Measurements from ENCODE around the gene TPP1.

Gene TPP1

DNA sequence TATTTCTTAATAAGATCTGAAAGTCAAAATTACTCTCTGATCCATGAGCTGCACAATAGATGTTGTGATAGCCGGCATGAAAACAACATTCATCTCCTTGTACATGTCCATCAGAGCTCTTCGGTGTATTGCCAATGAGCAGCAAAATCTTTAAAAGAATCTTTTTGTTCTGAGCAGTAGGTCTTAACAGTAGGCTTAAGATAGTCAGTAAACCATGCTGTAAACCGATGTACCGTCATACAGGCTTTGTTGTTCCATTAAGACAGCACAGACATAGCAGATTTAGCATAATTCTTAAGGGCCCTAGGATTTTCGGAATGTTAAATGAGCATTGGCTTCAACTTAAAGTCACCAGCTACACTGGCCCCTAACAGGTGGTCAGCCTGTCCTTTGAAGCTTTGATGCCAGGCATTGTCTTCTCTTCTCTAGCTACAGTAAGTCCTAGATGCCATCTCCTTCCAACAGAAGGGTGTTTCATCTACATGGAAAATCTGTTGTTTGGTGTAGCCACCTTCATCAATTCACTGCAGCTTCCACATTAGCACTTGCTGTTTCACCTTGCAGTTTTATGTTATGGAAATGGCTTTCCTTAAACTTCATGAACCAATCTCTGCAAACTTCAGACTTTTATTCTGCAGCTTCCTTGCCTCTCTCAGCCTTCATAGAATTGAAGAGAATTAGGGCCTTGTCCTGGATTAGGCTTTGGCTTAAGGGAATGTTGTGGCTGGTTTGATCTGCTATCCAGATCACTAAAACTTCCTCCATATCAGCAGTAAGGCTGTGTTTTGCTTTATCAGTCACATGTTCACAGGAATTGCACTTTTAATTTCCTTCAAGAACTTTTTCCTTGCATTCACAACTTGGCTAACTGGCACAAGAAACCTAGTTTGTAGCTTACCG is 44.2 kb downstream of the TPP1 start:
- TF ChIP-seq MYC (IDR thresholded peaks at IDR 0.05; ENCODE audit: low read depth, low read length) = no peak
- TF ChIP-seq, protein P1, sequence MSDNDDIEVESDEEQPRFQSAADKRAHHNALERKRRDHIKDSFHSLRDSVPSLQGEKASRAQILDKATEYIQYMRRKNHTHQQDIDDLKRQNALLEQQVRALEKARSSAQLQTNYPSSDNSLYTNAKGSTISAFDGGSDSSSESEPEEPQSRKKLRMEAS (IDR thresholded peaks at IDR 0.05; ENCODE audit: low read depth, low read length) = no peak
- TF ChIP-seq, protein P2, sequence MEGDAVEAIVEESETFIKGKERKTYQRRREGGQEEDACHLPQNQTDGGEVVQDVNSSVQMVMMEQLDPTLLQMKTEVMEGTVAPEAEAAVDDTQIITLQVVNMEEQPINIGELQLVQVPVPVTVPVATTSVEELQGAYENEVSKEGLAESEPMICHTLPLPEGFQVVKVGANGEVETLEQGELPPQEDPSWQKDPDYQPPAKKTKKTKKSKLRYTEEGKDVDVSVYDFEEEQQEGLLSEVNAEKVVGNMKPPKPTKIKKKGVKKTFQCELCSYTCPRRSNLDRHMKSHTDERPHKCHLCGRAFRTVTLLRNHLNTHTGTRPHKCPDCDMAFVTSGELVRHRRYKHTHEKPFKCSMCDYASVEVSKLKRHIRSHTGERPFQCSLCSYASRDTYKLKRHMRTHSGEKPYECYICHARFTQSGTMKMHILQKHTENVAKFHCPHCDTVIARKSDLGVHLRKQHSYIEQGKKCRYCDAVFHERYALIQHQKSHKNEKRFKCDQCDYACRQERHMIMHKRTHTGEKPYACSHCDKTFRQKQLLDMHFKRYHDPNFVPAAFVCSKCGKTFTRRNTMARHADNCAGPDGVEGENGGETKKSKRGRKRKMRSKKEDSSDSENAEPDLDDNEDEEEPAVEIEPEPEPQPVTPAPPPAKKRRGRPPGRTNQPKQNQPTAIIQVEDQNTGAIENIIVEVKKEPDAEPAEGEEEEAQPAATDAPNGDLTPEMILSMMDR (IDR thresholded peaks at IDR 0.05; ENCODE audit: low read depth, low read length) = no peak
- no peak for TF ChIP-seq POLR2A (IDR thresholded peaks at IDR 0.05; ENCODE audit: extremely low read depth, insufficient read length)
- H3K4me3 ChIP-seq (ENCODE audit: low read depth, low read length) = no peak overlapping the region
- no peak for DNase-seq (ENCODE audit: low read depth)

DNA sequence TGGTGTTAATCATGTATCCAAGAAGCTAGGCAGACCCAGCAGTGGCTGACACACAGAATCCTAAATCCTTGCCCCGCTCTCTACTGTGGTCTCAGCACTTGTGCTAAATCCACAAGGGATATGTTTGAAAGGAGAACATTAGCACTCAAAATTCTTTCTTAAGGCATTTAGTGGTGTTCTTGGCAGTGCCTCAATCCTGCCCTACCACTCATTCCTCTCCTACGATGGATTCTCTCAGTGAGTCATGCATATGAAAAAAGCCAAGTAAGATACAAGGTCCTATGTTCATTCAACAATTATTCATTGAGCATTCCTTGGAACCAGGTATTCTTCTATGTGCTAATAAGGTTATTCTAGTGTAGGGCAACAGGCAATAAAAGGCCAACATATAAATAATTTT is 47.0 kb downstream of the TPP1 start:
- no peak for DNase-seq (ENCODE audit: low read depth)

DNA sequence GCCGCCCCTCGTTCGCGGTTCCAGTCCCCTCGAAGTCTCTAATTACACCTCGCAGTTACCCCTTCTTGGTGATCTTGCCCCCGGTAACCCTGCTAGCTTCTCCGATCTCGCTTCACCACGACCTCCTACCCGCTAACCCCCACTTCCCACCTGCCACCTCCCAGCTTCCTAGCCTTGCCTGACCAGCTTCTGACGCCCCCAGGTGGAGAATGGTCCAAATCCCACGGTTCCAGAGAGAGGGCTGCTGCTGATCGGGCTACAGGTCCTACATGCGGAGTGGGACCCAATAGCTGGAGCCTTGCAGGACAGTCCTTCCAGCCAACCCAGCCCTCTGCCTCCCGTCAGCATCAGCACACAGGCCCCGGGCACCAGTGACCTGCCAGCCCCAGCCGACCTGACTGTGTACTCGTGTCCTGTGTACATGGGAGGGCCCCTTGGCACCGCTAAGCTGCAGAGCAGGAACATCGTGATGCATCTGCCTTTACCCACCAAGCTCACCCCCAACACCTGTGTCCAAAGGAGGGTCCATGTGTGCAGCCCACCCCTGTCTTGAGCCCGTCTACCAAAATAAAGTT is 47.7 kb downstream of the TPP1 start:
- H3K4me3 ChIP-seq (ENCODE audit: low read depth, low read length) = no peak overlapping the region
- TF ChIP-seq POLR2A (IDR thresholded peaks at IDR 0.05; ENCODE audit: extremely low read depth, insufficient read length) = no peak
- TF ChIP-seq MYC (IDR thresholded peaks at IDR 0.05; ENCODE audit: low read depth, low read length) = no peak
- TF ChIP-seq, protein P1 (IDR thresholded peaks at IDR 0.05; ENCODE audit: low read depth, low read length) = no peak
- TF ChIP-seq, protein P2 (IDR thresholded peaks at IDR 0.05; ENCODE audit: low read depth, low read length) = no peak
- DNase-seq (ENCODE audit: low read depth) = no peak

More for the DNA sequence above, 47.0 kb downstream of the TPP1 start:
- TF ChIP-seq, protein P1 (IDR thresholded peaks at IDR 0.05; ENCODE audit: low read depth, low read length) = no peak
- TF ChIP-seq, protein P2 (IDR thresholded peaks at IDR 0.05; ENCODE audit: low read depth, low read length) = no peak
- TF ChIP-seq MYC (IDR thresholded peaks at IDR 0.05; ENCODE audit: low read depth, low read length) (no peak), POLR2A (IDR thresholded peaks at IDR 0.05; ENCODE audit: extremely low read depth, insufficient read length) (no peak)
- no peak overlapping the region for H3K4me3 ChIP-seq (ENCODE audit: low read depth, low read length)

DNA sequence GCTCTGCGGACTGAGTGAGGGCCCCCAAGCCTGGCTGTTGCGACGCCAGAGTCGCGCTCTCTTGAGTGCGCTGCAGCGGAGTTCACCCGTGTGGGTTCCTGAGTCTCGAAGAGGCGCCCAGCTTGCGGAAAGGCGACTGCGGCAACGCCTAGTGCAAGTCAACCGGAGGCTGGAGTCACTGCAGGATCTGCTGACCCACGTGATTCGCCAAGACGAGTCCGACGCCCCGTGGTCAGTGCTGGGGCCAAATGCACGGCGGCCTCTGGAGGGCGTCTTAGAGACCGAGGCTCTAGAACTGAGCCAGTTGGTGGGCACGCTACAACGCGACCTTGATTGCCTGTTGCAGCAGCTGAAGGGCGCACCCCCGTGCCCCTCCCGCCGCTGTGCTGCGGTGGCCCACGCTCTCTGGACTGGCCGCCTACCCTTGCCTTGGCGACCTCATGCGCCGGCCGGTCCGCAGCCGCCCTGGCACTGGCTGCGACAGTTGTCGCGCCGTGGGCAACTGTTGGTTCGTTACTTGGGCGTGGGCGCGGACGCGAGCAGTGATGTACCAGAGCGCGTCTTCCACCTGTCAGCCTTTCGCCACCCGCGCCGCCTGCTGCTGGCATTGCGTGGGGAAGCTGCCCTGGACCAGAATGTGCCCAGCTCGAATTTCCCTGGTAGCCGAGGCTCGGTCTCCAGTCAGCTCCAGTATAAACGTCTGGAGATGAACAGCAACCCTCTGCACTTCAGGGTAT is 48.4 kb downstream of the TPP1 start:
- no peak overlapping the region for H3K4me3 ChIP-seq (ENCODE audit: low read depth, low read length)
- DNase-seq (ENCODE audit: low read depth) = no peak
- TF ChIP-seq, protein P2 (IDR thresholded peaks at IDR 0.05; ENCODE audit: low read depth, low read length) = no peak
- TF ChIP-seq POLR2A (IDR thresholded peaks at IDR 0.05; ENCODE audit: extremely low read depth, insufficient read length) (no peak), MYC (IDR thresholded peaks at IDR 0.05; ENCODE audit: low read depth, low read length) (no peak)
- TF ChIP-seq, protein P1 (IDR thresholded peaks at IDR 0.05; ENCODE audit: low read depth, low read length) = no peak

DNA sequence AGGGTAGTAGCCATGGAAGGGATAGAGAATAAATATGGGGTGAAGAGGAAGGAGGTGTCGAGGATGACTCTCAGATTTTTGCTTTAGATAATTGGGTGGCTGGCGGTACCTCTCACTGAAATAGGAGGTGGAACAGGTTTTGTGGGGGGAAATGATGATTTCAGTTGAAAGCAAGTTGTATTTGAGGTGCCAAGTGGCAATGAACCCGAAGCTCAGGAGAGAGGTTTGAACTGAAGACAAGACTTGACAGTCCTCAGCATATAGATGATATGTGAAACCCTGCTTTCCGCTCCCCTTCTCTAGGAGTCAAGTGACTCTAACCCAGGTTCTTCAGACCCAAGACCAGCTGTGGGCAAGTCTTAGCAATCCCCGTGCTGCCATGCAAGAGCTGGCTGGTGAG is 49.5 kb downstream of the TPP1 start:
- no peak overlapping the region for H3K4me3 ChIP-seq (ENCODE audit: low read depth, low read length)
- DNase-seq (ENCODE audit: low read depth) = no peak
- TF ChIP-seq POLR2A (IDR thresholded peaks at IDR 0.05; ENCODE audit: extremely low read depth, insufficient read length) (no peak), MYC (IDR thresholded peaks at IDR 0.05; ENCODE audit: low read depth, low read length) (no peak)
- TF ChIP-seq, protein P1 (IDR thresholded peaks at IDR 0.05; ENCODE audit: low read depth, low read length) = no peak
- TF ChIP-seq, protein P2 (IDR thresholded peaks at IDR 0.05; ENCODE audit: low read depth, low read length) = no peak

Data from NB4 (cell line).